ENCODE data around the gene POLE.
A peak's percentile ranks its signal among the peaks of the same experiment; 100 is the strongest.

The POLE gene

GRCh38 chr12:132687211-132688164 is at the start of gene POLE, which contains the start of gene PXMP2:
POLE (minus strand) TSS chr12:132687342; CDS start chr12:132687315, 27 bp downstream.
PXMP2 (plus strand) TSS chr12:132687587; CDS start chr12:132687671, 84 bp downstream.
- Mint-ChIP-seq H3K36me3 (ENCODE audit: low read depth) (peaks cover 14% of the 10 kb centered on the region), H3K27ac (peak within 1 kb of the TSS; percentile 84), H3K9me3 (no peaks in the 10 kb centered on the region), H3K27me3 (ENCODE audit: low read depth) (no peaks in the 10 kb centered on the region), H3K4me1 (ENCODE audit: low read depth) (peaks cover 25% of the 10 kb centered on the region), H3K4me3 (peak within 1 kb of the TSS; percentile 80)
- DNase-seq (ENCODE audit: low spot score) = peak; percentile 90

GRCh38 chr12:132736913-132737312 is 49.8 kb upstream of the POLE start:
- Mint-ChIP-seq H3K36me3 (ENCODE audit: low read depth) (peaks cover 79% of the 10 kb centered on the region), H3K27ac (no peak overlapping the region), H3K27me3 (ENCODE audit: low read depth) (no peaks in the 10 kb centered on the region), H3K4me1 (ENCODE audit: low read depth) (no peaks in the 10 kb centered on the region), H3K9me3 (no peaks in the 10 kb centered on the region), H3K4me3 (no peak overlapping the region)
- DNase-seq (ENCODE audit: low spot score) = no peak

GRCh38 chr12:132736378-132736777 is 49.2 kb upstream of the POLE start:
- Mint-ChIP-seq H3K27me3 (ENCODE audit: low read depth) (no peaks in the 10 kb centered on the region), H3K9me3 (no peaks in the 10 kb centered on the region), H3K36me3 (ENCODE audit: low read depth) (peaks cover 79% of the 10 kb centered on the region), H3K4me1 (ENCODE audit: low read depth) (no peaks in the 10 kb centered on the region), H3K4me3 (no peak overlapping the region), H3K27ac (no peak overlapping the region)
- DNase-seq (ENCODE audit: low spot score) = no peak

- peaks cover 79% of the 10 kb centered on the region for H3K36me3 Mint-ChIP-seq (ENCODE audit: low read depth)
- no peak overlapping the region for H3K4me3 Mint-ChIP-seq
- H3K27me3 Mint-ChIP-seq (ENCODE audit: low read depth) = no peaks in the 10 kb centered on the region
- no peaks in the 10 kb centered on the region for H3K4me1 Mint-ChIP-seq (ENCODE audit: low read depth)
- DNase-seq (ENCODE audit: low spot score) = no peak
- no peak overlapping the region for H3K27ac Mint-ChIP-seq
- H3K9me3 Mint-ChIP-seq = no peaks in the 10 kb centered on the region
Measured at GRCh38 chr12:132735496-132735895, 48.4 kb upstream of the POLE start.

- no peaks in the 10 kb centered on the region for H3K9me3 Mint-ChIP-seq
- peaks cover 79% of the 10 kb centered on the region for H3K36me3 Mint-ChIP-seq (ENCODE audit: low read depth)
- peaks cover 1% of the 10 kb centered on the region for H3K4me1 Mint-ChIP-seq (ENCODE audit: low read depth)
- H3K27me3 Mint-ChIP-seq (ENCODE audit: low read depth) = no peaks in the 10 kb centered on the region
- no peak overlapping the region for H3K27ac Mint-ChIP-seq
- H3K4me3 Mint-ChIP-seq = no peak overlapping the region
- DNase-seq (ENCODE audit: low spot score) = no peak
Measured at GRCh38 chr12:132734206-132734605, 47.1 kb upstream of the POLE start.

- Mint-ChIP-seq H3K27ac (no peak overlapping the region), H3K27me3 (ENCODE audit: low read depth) (no peaks in the 10 kb centered on the region), H3K9me3 (no peaks in the 10 kb centered on the region), H3K4me3 (no peak overlapping the region), H3K4me1 (ENCODE audit: low read depth) (peaks cover 1% of the 10 kb centered on the region), H3K36me3 (ENCODE audit: low read depth) (peaks cover 82% of the 10 kb centered on the region)
- no peak for DNase-seq (ENCODE audit: low spot score)
Measured at GRCh38 chr12:132731574-132731973, 44.4 kb upstream of the POLE start.

- peaks cover 85% of the 10 kb centered on the region for H3K36me3 Mint-ChIP-seq (ENCODE audit: low read depth)
- H3K4me1 Mint-ChIP-seq (ENCODE audit: low read depth) = peaks cover 1% of the 10 kb centered on the region
- no peaks in the 10 kb centered on the region for H3K27me3 Mint-ChIP-seq (ENCODE audit: low read depth)
- no peaks in the 10 kb centered on the region for H3K9me3 Mint-ChIP-seq
- no peak overlapping the region for H3K4me3 Mint-ChIP-seq
- DNase-seq (ENCODE audit: low spot score) = no peak
- peak overlapping the region; percentile 38 for H3K27ac Mint-ChIP-seq
Measured at GRCh38 chr12:132730353-132730752, 43.2 kb upstream of the POLE start.

GRCh38 chr12:132729541-132730320 is 42.6 kb upstream of the POLE start:
- DNase-seq (ENCODE audit: low spot score) = no peak
- Mint-ChIP-seq H3K27me3 (ENCODE audit: low read depth) (no peaks in the 10 kb centered on the region), H3K27ac (no peak overlapping the region), H3K9me3 (no peaks in the 10 kb centered on the region), H3K4me1 (ENCODE audit: low read depth) (peaks cover 1% of the 10 kb centered on the region), H3K36me3 (ENCODE audit: low read depth) (peaks cover 83% of the 10 kb centered on the region), H3K4me3 (no peak overlapping the region)

GRCh38 chr12:132728502-132728901 is 41.4 kb upstream of the POLE start:
- Mint-ChIP-seq H3K27me3 (ENCODE audit: low read depth) (no peaks in the 10 kb centered on the region), H3K4me3 (no peak overlapping the region), H3K4me1 (ENCODE audit: low read depth) (peaks cover 1% of the 10 kb centered on the region), H3K9me3 (no peaks in the 10 kb centered on the region), H3K27ac (no peak overlapping the region), H3K36me3 (ENCODE audit: low read depth) (peaks cover 79% of the 10 kb centered on the region)
- no peak for DNase-seq (ENCODE audit: low spot score)

GRCh38 chr12:132727091-132727794 is 40.1 kb upstream of the POLE start:
- no peak for DNase-seq (ENCODE audit: low spot score)
- Mint-ChIP-seq H3K27me3 (ENCODE audit: low read depth) (no peaks in the 10 kb centered on the region), H3K9me3 (no peaks in the 10 kb centered on the region), H3K4me3 (no peak overlapping the region), H3K4me1 (ENCODE audit: low read depth) (peaks cover 1% of the 10 kb centered on the region), H3K27ac (no peak overlapping the region), H3K36me3 (ENCODE audit: low read depth) (peaks cover 73% of the 10 kb centered on the region)

GRCh38 chr12:132726386-132726785 is 39.2 kb upstream of the POLE start:
- Mint-ChIP-seq H3K27ac (no peak overlapping the region), H3K4me1 (ENCODE audit: low read depth) (peaks cover 1% of the 10 kb centered on the region), H3K27me3 (ENCODE audit: low read depth) (no peaks in the 10 kb centered on the region), H3K36me3 (ENCODE audit: low read depth) (peaks cover 69% of the 10 kb centered on the region), H3K4me3 (no peak overlapping the region), H3K9me3 (no peaks in the 10 kb centered on the region)
- no peak for DNase-seq (ENCODE audit: low spot score)

- Mint-ChIP-seq H3K9me3 (no peaks in the 10 kb centered on the region), H3K27me3 (ENCODE audit: low read depth) (no peaks in the 10 kb centered on the region), H3K36me3 (ENCODE audit: low read depth) (peaks cover 64% of the 10 kb centered on the region), H3K4me3 (no peak overlapping the region), H3K4me1 (ENCODE audit: low read depth) (no peaks in the 10 kb centered on the region), H3K27ac (no peak overlapping the region)
- DNase-seq (ENCODE audit: low spot score) = no peak
Measured at GRCh38 chr12:132724506-132725241, 37.5 kb upstream of the POLE start.

- no peak for DNase-seq (ENCODE audit: low spot score)
- no peak overlapping the region for H3K4me3 Mint-ChIP-seq
- peaks cover 67% of the 10 kb centered on the region for H3K36me3 Mint-ChIP-seq (ENCODE audit: low read depth)
- H3K27ac Mint-ChIP-seq = no peak overlapping the region
- H3K27me3 Mint-ChIP-seq (ENCODE audit: low read depth) = no peaks in the 10 kb centered on the region
- H3K4me1 Mint-ChIP-seq (ENCODE audit: low read depth) = no peaks in the 10 kb centered on the region
- H3K9me3 Mint-ChIP-seq = no peaks in the 10 kb centered on the region
Measured at GRCh38 chr12:132723764-132724140, 36.6 kb upstream of the POLE start.

Measured in T-helper 2 cell treated with Interferon-gamma antibody and Interleukin-4, amounts not matched to agents 5 μg/mL and 100 μg/mL, for 36 hours (primary cell).